Activated CD4-positive, alpha-beta memory T cell treated with anti-CD3 and anti-CD28 coated beads for 36 hours (primary cell): Measurements from ENCODE around the gene PRSS22. TPM values are rescaled to one million over a fixed set of nuclear protein-coding genes. Genes with fewer than 3 reads are reported as not detected.
"Not testable (repeated sequence)": the region's sequence is repeated elsewhere in the genome, so short reads cannot be mapped to it uniquely, and the experiment has no call there.

Experiments
- CTCF ChIA-PET: fragments of 350-600 bp; sonication (Branson Sonifier 250); formaldehyde crosslinking; loops from one replicate; lab custom pipeline; 2021; ENCODE audit warnings: antibody characterized with exemption, inconsistent platforms; lab: Charles Lee
- POLR2A ChIA-PET: fragments of 350-600 bp; sonication (Branson Sonifier 250); formaldehyde crosslinking; loops from one replicate; lab custom pipeline; 2021; ENCODE audit warnings: antibody characterized with exemption; lab: Charles Lee
- DNase-seq: peaks from one replicate; pipeline ENCODE4 v3.0.0-alpha.2; 2020
- H3K27ac Mint-ChIP-seq: one replicate; pipeline ENCODE4 v1.8.0; 2021; ENCODE audit warnings: mixed read lengths
- H3K27me3 Mint-ChIP-seq: one replicate; pipeline ENCODE4 v1.8.0; 2021; ENCODE audit warnings: mixed read lengths
- H3K36me3 Mint-ChIP-seq: one replicate; pipeline ENCODE4 v1.8.0; 2021; ENCODE audit warnings: mixed read lengths
- H3K4me1 Mint-ChIP-seq: one replicate; pipeline ENCODE4 v1.8.0; 2021; ENCODE audit warnings: low read depth, mixed read lengths
- H3K4me3 Mint-ChIP-seq: one replicate; pipeline ENCODE4 v1.8.0; 2021; ENCODE audit warnings: mild to moderate bottlenecking, mixed read lengths
- H3K9me3 Mint-ChIP-seq: one replicate; pipeline ENCODE4 v1.8.0; 2021; ENCODE audit warnings: mixed read lengths
- intact Hi-C: fragments of 100-400 bp; cut with micrococcal nuclease; formaldehyde crosslinking; loops from one replicate; pipeline ENCODE4 v1.15.1; 2023
- total RNA-seq, 2 experiments: library from RNA; stranded (reverse); gene quantifications; one replicate each; pipeline ENCODE4 v1.2.3, GENCODE V29; 2021

PRSS22 gene, protein sequence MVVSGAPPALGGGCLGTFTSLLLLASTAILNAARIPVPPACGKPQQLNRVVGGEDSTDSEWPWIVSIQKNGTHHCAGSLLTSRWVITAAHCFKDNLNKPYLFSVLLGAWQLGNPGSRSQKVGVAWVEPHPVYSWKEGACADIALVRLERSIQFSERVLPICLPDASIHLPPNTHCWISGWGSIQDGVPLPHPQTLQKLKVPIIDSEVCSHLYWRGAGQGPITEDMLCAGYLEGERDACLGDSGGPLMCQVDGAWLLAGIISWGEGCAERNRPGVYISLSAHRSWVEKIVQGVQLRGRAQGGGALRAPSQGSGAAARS
- under 1 TPM; 0.24 to 0.38 TPM for total RNA-seq

DNA sequence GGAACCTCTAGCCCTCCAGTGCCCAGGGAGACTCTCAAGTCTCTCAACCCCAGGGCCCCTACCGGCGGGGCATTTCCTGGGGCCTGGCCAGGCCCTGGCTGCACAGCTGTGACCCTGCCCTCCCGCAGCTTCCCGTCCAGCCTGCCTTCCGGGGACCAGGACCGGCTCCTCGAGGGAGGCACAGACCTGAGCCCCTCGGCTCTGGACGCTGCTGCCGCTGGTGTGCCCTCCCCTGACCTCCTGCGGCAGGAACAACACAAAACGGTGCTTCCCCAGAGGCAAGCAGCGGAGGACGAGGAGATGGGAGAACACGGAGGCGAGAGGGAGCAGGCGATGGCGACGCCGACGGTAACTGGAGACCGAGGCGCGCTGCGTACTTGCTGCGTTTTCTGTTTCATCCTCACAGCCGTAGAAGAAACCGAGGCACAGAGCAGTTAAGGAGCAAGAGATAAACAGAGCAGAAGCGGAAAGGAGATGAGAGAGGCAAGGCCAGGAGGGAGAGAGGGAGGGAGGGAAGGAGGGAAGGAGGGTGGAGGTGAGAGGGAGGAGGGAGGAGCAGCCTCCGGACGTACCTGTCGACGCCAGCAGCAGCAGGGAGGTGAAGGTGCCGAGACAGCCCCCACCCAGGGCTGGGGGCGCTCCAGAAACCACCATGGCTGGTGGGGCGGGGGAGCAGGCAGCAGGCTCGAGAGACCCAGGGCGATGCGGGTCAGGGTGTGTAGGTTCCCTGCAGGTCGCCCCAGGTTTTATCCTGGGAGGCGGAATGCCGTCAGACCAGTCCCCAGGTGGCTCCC lies at the start of gene PRSS22:
Gene PRSS22, minus strand, starts transcription at position 720 of the 794 bp plus-strand sequence. Its CDS starts 66 bp downstream, at position 654.
- Mint-ChIP-seq H3K27me3 (peaks cover 11% of the 10 kb centered on the region), H3K9me3 (peaks cover 18% of the 10 kb centered on the region), H3K36me3 (peaks cover 4% of the 10 kb centered on the region), H3K4me1 (peaks cover 5% of the 10 kb centered on the region), H3K4me3 (peak within 1 kb of the TSS; percentile 70), H3K27ac (no peak within 1 kb of the TSS)
- intact Hi-C loops, result no loop called here
- peak; percentile 21 for DNase-seq
- CTCF ChIA-PET, result no interaction called here
- POLR2A ChIA-PET, result no interaction called here

DNA sequence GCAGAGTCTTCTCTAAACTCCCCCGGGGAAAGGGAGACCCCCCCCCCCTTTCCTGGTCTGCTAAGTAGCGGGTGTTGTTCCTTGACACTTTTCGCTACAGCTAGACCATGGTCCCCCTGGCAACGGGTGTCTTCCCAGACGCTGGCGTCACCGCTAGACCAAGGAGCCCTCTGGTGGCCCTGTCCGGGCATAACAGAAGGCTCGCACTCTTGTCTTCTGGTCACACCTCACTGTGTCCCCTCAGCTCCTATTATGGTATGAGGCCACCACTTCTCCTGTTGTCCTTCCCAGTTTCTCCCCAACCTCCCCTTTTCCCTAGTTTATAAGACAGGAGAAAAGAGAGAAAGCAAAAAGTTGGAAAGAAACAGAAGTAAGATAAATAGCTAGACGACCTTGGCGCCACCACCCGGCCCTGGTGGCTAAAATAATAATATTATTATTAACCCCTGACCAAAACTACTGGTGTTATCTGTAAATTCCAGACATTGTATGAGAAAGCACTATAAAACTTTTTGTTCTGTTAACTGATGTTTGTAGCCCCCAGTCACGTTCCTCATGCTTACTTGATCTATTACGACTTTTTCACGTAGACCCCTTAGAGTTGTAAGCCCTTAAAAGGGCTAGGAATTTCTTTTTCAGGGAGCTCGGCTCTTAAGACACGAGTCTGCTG lies 49.2 kb upstream of the PRSS22 start:
- H3K4me1 Mint-ChIP-seq, result peaks cover 21% of the 10 kb centered on the region
- intact Hi-C loops, result loop anchor here (5.0 kb wide), 1 partner anchor 75 kb away; the partner anchor contains the start of gene PKMYT1
- H3K27ac Mint-ChIP-seq, result not testable (repeated sequence)

DNA sequence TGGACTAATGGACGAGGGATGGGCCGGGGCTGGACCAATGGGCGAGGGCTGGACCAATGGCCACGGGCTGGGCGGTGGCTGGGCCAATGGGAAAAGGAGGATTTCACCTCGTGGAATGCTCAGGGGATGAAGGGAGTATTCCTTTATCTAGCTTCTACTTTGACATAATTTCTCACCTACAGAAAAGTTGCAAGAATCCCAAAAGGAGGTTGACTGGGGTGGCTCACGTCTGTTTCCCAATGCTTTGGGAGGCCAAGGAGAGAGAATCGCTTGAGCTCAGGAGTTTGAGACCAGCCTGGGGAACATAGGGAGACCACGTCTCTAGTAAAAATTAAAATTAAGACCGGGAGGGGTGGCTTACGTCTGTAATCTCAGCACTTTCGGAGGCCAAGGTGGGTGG lies 48.0 kb upstream of the PRSS22 start:
- DNase-seq, result no peak
- Mint-ChIP-seq H3K4me1 (peaks cover 16% of the 10 kb centered on the region), H3K9me3 (no peaks in the 10 kb centered on the region), H3K27me3 (no peaks in the 10 kb centered on the region), H3K27ac (peak overlapping the region; percentile 51), H3K36me3 (no peaks in the 10 kb centered on the region), H3K4me3 (peak overlapping the region; percentile 71)
- intact Hi-C loops, result loop anchor here (1.0 to 5.0 kb wide), 4 partner anchors 7 to 76 kb away; partner anchors contain the start of gene PKMYT1
- CTCF ChIA-PET, result interaction anchor here (1.1 to 2.7 kb wide), 6 partner anchors 13 to 67 kb away, joined by 4 to 12 read pairs (median 6); partner anchors contain the start of gene FLYWCH2
- POLR2A ChIA-PET, result interaction anchor here (1.1 to 1.6 kb wide), 2 partner anchors 14 to 23 kb away, joined by 3 to 5 read pairs; partner anchors contain the start of gene FLYWCH2

More for the DNA sequence above, 49.2 kb upstream of the PRSS22 start:
- H3K9me3 Mint-ChIP-seq, H3K27me3 Mint-ChIP-seq, POLR2A ChIA-PET, H3K36me3 Mint-ChIP-seq, H3K4me3 Mint-ChIP-seq: not testable (repeated sequence)
- CTCF ChIA-PET, result interaction anchor here (1.2 to 2.7 kb wide), 7 partner anchors 13 to 68 kb away, joined by 3 to 12 read pairs (median 10); partner anchors contain the start of gene FLYWCH2
- DNase-seq, result peak; percentile 65

DNA sequence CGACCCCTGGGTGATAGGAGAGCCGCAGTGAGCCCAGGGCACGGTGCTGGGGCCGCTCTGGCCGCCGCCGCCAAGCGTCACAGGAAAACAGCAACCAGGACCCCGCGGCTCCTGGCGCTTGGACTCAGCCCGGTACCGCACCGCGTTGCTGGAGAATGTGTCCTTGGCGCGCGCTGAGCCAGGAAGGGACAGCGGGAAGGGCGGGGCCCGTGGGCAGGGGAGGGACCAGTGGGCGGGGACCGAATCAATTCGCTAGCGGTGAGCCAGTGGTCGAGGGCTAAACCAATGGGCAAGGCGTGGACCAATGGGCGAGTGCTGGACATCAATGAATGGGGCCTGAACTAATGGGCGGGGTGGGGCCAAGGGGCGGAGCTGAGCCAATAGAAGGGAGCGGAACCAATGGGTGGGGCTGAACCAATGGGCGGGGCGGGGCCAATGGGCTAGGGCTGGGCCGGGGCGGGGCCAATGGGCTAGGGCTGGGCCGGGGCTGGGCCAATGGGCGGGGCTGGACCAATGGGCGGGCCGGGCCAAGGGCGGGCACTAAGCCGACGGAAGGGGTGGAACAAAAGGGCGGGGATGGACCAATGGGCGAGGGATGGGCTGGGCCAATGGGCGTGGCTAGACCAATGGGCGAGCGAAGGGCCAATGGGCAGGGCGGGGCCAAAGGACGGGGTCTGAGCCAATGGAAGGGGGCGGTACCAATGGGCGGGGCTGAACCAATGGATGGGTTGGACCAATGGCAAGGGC lies 47.4 kb upstream of the PRSS22 start:
- peak overlapping the region; percentile 62 for H3K27ac Mint-ChIP-seq
- ChIA-PET CTCF (interaction anchor here (1.1 to 2.7 kb wide), 6 partner anchors 14 to 66 kb away, joined by 4 to 12 read pairs (median 6); partner anchors contain the start of gene FLYWCH2), POLR2A (interaction anchor here (1.1 to 1.6 kb wide), 2 partner anchors 14 to 22 kb away, joined by 3 to 5 read pairs; partner anchors contain the start of gene FLYWCH2)

DNA sequence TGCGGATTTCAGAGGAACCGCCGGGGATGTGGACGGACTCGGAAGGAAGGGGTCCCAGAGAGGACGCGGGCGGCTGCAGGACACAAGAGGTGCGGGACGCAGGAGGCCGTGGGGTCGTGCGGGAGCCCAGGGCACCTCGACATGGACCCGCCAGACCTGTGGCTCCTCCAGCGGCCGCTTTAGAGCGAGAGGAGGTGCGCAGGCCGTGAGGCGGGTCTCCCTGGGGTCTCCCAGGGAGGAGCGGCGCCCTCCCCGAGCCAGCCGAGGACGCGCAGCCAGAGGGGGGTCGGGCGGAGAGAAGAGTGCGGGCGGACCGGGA lies 46.9 kb upstream of the PRSS22 start:
- CTCF ChIA-PET, result interaction anchor here (1.1 to 2.7 kb wide), 3 partner anchors 22 to 66 kb away, joined by 4 to 12 read pairs (median 7); partner anchors contain the start of gene FLYWCH2
- peaks cover 16% of the 10 kb centered on the region for H3K4me1 Mint-ChIP-seq
- H3K27me3 Mint-ChIP-seq, result no peaks in the 10 kb centered on the region
- peak overlapping the region; percentile 97 for H3K4me3 Mint-ChIP-seq
- no peak for DNase-seq
- H3K27ac Mint-ChIP-seq, result peak overlapping the region; percentile 85
- H3K9me3 Mint-ChIP-seq, result no peaks in the 10 kb centered on the region
- POLR2A ChIA-PET, result interaction anchor here (1.6 kb wide), 1 partner anchor 22 kb away, joined by 5 read pairs; the partner anchor contains the start of gene FLYWCH2
- H3K36me3 Mint-ChIP-seq, result no peaks in the 10 kb centered on the region
- intact Hi-C loops, result loop anchor here (1.0 to 5.0 kb wide), 5 partner anchors 8 to 77 kb away; partner anchors contain the start of gene PKMYT1

More for the DNA sequence above, 47.4 kb upstream of the PRSS22 start:
- Mint-ChIP-seq H3K4me3 (peak overlapping the region; percentile 97), H3K9me3 (no peaks in the 10 kb centered on the region), H3K4me1 (peaks cover 16% of the 10 kb centered on the region), H3K27me3 (no peaks in the 10 kb centered on the region), H3K36me3 (no peaks in the 10 kb centered on the region)
- peak; percentile 99 for DNase-seq
- intact Hi-C loops, result loop anchor here (1.0 to 5.0 kb wide), 4 partner anchors 8 to 77 kb away; partner anchors contain the start of gene PKMYT1

DNA sequence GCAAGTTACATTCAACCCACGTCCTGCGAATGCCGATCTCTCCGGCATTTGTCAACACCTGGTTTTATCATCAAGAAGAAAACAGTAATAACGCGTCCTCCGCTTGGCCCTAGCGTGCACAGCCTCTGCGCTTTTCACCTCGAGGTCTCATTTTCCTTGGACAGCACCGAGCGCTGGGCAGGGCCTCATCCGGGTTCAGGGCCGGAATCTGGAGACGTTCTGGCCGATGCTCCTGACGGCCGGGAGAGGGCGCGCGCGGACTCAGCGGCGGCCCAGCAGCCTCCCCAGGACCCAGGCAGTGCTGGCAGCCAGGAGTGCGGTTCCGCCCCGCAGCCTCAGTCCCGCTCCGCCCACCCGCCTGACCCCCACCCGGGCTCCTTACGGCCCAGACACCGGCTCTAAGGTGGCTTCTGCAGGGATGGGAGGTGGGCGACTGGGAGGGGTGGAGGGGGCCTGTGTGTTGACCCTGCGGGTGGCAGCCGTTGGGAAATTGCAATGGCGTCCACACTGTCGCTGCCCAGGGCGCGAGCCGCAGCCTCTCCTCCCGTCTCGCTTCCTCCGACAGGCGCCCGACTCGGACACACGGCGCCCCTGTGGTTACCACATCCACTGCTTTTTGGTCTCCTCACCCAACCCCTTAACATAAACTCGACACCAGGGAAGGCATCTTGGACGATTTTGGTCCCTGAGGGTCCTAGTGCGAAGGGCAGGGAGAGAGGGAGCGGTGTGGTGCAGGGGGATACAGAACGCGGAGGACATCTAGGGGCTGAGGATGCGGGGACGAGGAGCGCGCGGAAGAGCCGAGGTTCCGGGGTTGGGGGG lies 46.3 kb upstream of the PRSS22 start:
- H3K36me3 Mint-ChIP-seq, result no peaks in the 10 kb centered on the region
- intact Hi-C loops, result loop anchor here (1.0 to 2.0 kb wide), 2 partner anchors 14 to 23 kb away; no protein-coding TSS in a partner anchor
- H3K27ac Mint-ChIP-seq, result peak overlapping the region; percentile 85
- ChIA-PET POLR2A (no interaction called here), CTCF (interaction anchor here (1.3 to 1.9 kb wide), 4 partner anchors 15 to 36 kb away, joined by 3 to 8 read pairs (median 6); no protein-coding TSS in a partner anchor)
- peak; percentile 89 for DNase-seq
- no peaks in the 10 kb centered on the region for H3K9me3 Mint-ChIP-seq
- no peaks in the 10 kb centered on the region for H3K27me3 Mint-ChIP-seq
- peaks cover 16% of the 10 kb centered on the region for H3K4me1 Mint-ChIP-seq
- peak overlapping the region; percentile 97 for H3K4me3 Mint-ChIP-seq

DNA sequence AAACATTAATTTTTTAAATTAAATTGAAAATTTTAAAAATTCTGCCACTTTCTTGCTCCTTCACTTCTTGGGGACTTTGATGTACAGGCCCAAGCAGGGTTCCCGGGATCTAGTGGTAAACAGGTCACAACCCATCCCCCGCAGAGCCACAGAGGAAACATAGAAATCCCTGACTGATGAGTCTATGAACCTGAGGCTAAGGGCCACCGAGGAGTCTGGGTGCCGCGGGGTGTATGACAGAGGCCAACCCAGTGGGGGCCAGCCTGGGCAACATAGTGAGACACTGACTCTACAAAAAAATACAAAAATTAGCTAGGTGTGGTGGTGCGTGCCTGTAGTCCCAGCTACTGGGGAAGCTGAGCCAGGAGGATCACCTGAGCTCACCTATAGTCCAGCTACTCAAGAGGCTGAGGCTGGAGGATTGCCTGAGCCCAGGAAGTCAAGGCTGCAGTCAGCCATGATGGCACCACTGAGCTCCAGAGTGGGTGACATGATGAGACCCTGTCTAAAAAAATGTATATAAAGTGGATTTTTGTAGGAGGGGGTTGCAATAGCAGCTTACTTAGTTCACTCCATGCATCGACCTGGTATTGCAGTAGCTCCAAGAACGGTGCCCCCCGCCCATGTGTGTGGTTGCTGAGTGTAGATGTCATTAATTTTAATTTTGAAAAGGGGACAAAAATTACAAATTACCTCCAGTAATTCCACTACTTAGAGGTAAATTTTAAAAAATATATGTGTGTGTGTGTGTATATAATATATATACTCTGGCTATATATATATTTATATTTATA lies 44.6 kb upstream of the PRSS22 start:
- ChIA-PET POLR2A (no interaction called here), CTCF (interaction anchor here (0.8 to 1.9 kb wide), 7 partner anchors 9 to 63 kb away, joined by 3 to 8 read pairs (median 4); partner anchors contain the start of genes FLYWCH1 and FLYWCH2)
- DNase-seq, result no peak
- Mint-ChIP-seq H3K27me3 (no peaks in the 10 kb centered on the region), H3K27ac (no peak overlapping the region), H3K36me3 (no peaks in the 10 kb centered on the region), H3K4me1 (peaks cover 16% of the 10 kb centered on the region), H3K9me3 (no peaks in the 10 kb centered on the region), H3K4me3 (no peak overlapping the region)
- intact Hi-C loops, result no loop called here

DNA sequence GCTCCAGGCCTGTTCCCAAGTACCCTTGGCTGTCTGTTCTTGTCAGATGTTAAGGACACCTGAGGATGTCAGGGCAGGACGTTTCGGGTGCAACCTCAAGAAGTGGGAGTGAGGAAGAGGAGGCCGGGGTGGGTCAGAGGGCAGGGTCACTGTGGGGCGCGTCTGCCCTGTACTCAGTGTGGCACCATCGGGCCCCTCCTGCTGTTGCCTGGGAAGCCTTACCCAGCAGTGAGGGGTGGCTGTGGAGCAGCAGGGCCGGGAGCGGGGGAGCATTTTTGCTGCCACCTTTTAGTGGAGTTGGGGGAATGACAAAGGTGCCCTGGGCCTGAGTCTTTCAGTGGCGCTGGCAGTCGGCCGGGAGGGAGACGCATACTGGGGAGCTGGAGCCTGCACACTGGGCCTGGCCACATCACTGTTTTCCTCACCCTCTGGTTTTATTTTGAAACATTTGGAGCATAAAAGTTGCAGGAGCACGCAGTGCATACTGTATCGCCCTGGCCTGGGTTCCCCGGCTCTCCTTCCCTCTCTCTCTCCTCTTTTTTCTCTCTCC lies 42.6 kb upstream of the PRSS22 start:
- Mint-ChIP-seq H3K27me3 (no peaks in the 10 kb centered on the region), H3K27ac (no peak overlapping the region), H3K9me3 (no peaks in the 10 kb centered on the region)

DNA sequence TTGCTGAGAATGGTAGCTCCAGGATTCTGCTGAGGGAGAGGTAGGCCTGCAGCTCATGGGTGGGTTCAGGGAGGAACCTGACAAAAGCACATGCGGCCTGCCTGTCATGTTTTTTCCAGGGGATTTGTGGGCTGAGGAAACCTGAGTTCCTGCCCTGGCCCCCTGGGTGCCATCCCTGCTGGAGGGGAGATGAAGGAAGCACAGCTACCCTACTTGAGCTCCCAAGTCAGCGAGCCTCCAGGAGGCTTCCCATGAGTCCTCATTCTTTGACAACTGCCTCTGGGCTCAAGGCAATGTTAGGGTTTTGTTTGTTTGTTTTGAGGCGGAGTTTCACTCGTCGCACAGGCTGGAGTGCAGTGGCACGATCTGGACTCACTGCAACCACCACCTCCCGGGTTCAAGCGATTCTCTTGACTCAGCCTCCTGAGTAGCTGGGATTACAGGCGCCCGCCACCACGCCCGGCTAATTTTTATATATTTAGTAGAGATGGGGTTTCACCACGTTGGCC lies 41.6 kb upstream of the PRSS22 start:
- H3K36me3 Mint-ChIP-seq, result no peaks in the 10 kb centered on the region
- no peak overlapping the region for H3K4me3 Mint-ChIP-seq
- peaks cover 5% of the 10 kb centered on the region for H3K4me1 Mint-ChIP-seq
- CTCF ChIA-PET, result interaction anchor here (1.1 to 1.4 kb wide), 2 partner anchors 10 to 60 kb away, joined by 3 to 4 read pairs; no protein-coding TSS in a partner anchor
- POLR2A ChIA-PET, result interaction anchor here (0.5 kb wide), 1 partner anchor 250 kb away, joined by 3 read pairs; no protein-coding TSS in a partner anchor
- H3K27ac Mint-ChIP-seq, result no peak overlapping the region
- intact Hi-C loops, result no loop called here
- H3K27me3 Mint-ChIP-seq, result no peaks in the 10 kb centered on the region
- DNase-seq, result no peak
- no peaks in the 10 kb centered on the region for H3K9me3 Mint-ChIP-seq

More for the DNA sequence above, 42.6 kb upstream of the PRSS22 start:
- Mint-ChIP-seq H3K36me3 (no peaks in the 10 kb centered on the region), H3K4me3 (no peak overlapping the region), H3K4me1 (peaks cover 5% of the 10 kb centered on the region)
- POLR2A ChIA-PET, result no interaction called here
- no peak for DNase-seq
- CTCF ChIA-PET, result no interaction called here
- intact Hi-C loops, result no loop called here
